AG04450 (cell line): ENCODE data around the gene ELF3. TPM values are rescaled to one million over a fixed set of nuclear protein-coding genes. Genes with fewer than 3 reads are reported as not detected.

Experiments used
- CTCF ChIA-PET: fragments of 300-600, 350-600 bp; formaldehyde crosslinking; extraction: SDS; loops from one replicate; lab custom pipeline; 2022; ENCODE audit warnings: antibody characterized with exemption, inconsistent platforms; lab: Charles Lee
- POLR2A ChIA-PET: fragments of 350-600 bp; formaldehyde crosslinking; extraction: SDS; loops from one replicate; lab custom pipeline; 2021; ENCODE audit warnings: antibody characterized with exemption, inconsistent platforms; lab: Yijun Ruan, JAX
- DNase-seq: peaks from one replicate; pipeline ENCODE4 v3.0.0-alpha.2; 2011; ENCODE audit warnings: low read depth, low spot score
- H3K27ac ChIP-seq: one replicate; pipeline ENCODE4 v1.5.1; 2012; ENCODE audit warnings: low read depth, low read length, control low read depth
- H3K27me3 ChIP-seq: one replicate; pipeline ENCODE4 v1.6.0; 2012; ENCODE audit warnings: low read length; ENCODE audit not compliant: control insufficient read depth, insufficient read depth
- H3K4me3 ChIP-seq: 2 replicates; pipeline ENCODE4 v1.5.1; 2011; ENCODE audit warnings: mild to moderate bottlenecking, low read depth, low read length, control low read depth
- H3K9me3 ChIP-seq: 2 replicates; pipeline ENCODE4 v1.5.1; 2012; ENCODE audit warnings: low read length; ENCODE audit not compliant: control insufficient read depth, insufficient read depth
- CTCF ChIP-seq: IDR thresholded peaks from 2 replicates; pipeline ENCODE4 v1.5.1; 2011; ENCODE audit warnings: low read depth, low read length, control low read depth, inconsistent platforms
- polyA plus RNA-seq: library from polyadenylated mRNA; depleted of rRNA; stranded (reverse); fragments of >200 nt; gene quantifications from 2 replicates; pipeline ENCODE4 v1.2.3, GENCODE V29; 2011

The ELF3 gene
- polyA plus RNA-seq, 1 experiment: 0.72 TPM

GRCh38 chr1:202013603-202014002 is 3.2 kb downstream of the ELF3 start:
- POLR2A ChIA-PET: no interaction called here
- CTCF ChIA-PET: interaction anchor here (3.1 to 13.5 kb wide), 2 partner anchors 13 to 107 kb away, joined by 20 to 163 read pairs; partner anchors contain the start of gene GPR37L1
- DNase-seq: no peak
- no peak overlapping the region for H3K27ac ChIP-seq
- TF ChIP-seq CTCF: no peak
- H3K27me3 ChIP-seq: peaks cover 13% of the 10 kb centered on the region
- H3K9me3 ChIP-seq: no peaks in the 10 kb centered on the region; the same call in 1 of the 2 replicates
- no peak overlapping the region for H3K4me3 ChIP-seq

GRCh38 chr1:202014060-202014459 is 3.7 kb downstream of the ELF3 start:
- CTCF ChIA-PET: interaction anchor here (13.5 kb wide), 1 partner anchor 106 kb away, joined by 163 read pairs; the partner anchor contains the start of gene GPR37L1
- POLR2A ChIA-PET: no interaction called here
- Histone ChIP-seq H3K27ac (no peak overlapping the region), H3K9me3 (no peaks in the 10 kb centered on the region; the same call in 1 of the 2 replicates), H3K4me3 (no peak overlapping the region), H3K27me3 (peaks cover 13% of the 10 kb centered on the region)
- no peak for DNase-seq
- TF ChIP-seq CTCF: no peak

GRCh38 chr1:202014915-202015661 is 4.7 kb downstream of the ELF3 start:
- POLR2A ChIA-PET: no interaction called here

GRCh38 chr1:202015662-202015937 is 5.2 kb downstream of the ELF3 start:
- Histone ChIP-seq H3K9me3 (no peaks in the 10 kb centered on the region; the same call in 1 of the 2 replicates), H3K4me3 (no peak overlapping the region), H3K27me3 (peaks cover 15% of the 10 kb centered on the region), H3K27ac (no peak overlapping the region)
- no peak for DNase-seq
- CTCF ChIA-PET: interaction anchor here (0.7 to 13.5 kb wide), 4 partner anchors 8 to 120 kb away, joined by 4 to 163 read pairs (median 6); partner anchors contain the start of gene GPR37L1
- POLR2A ChIA-PET: no interaction called here
- TF ChIP-seq CTCF: no peak

More at GRCh38 chr1:202014915-202015661, 4.7 kb downstream of the ELF3 start:
- CTCF ChIA-PET: interaction anchor here (0.7 to 13.5 kb wide), 4 partner anchors 8 to 121 kb away, joined by 4 to 163 read pairs (median 6); partner anchors contain the start of gene GPR37L1
- no peak for DNase-seq
- no peak overlapping the region for H3K4me3 ChIP-seq
- H3K27me3 ChIP-seq: peaks cover 15% of the 10 kb centered on the region
- no peak for TF ChIP-seq CTCF
- no peak overlapping the region for H3K27ac ChIP-seq
- H3K9me3 ChIP-seq: no peaks in the 10 kb centered on the region; the same call in 1 of the 2 replicates
